Loucy (cell line): ENCODE data around the gene SLC28A2.

Experiments
- CTCF ChIP-seq: fragments of 200-600 bp; sonication (generic); conservative IDR thresholded peaks from 2 replicates; pipeline ENCODE4 v1.5.1; 2014; ENCODE audit warnings: mild to moderate bottlenecking, antibody characterized with exemption, low read length
- EZH2phosphoT487 ChIP-seq: fragments of 200-600 bp; IDR thresholded peaks from 2 replicates; pipeline ENCODE4 v1.6.1; 2018; ENCODE audit warnings: antibody characterized with exemption, mild to moderate bottlenecking, moderate library complexity, borderline replicate concordance

DNA sequence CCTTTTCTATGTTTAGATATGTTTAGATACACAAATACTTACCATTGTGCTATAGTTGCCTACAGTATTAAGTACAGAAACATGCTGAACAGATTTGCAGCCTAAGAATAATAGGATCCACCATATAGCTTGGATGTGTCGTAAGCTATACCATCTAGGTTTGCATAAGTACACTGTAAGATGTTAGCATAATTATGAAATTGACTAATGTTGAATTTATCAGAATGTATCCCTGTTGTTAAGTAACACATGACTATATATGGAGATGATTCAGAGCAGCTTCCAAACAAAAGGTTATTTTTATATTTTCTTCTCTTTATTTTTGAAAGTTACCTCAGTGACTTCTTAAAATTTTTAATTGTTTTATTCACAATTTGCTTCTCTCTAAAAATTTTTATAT, 2.4 kb downstream of the SLC28A2 start:
- TF ChIP-seq EZH2phosphoT487 (no peak), CTCF (no peak)
